ENCODE results near the gene CTAG1A. TPM values are rescaled to one million over a fixed set of nuclear protein-coding genes. Genes with fewer than 3 reads are reported as not detected.
"Not testable (repeated sequence)": the region's sequence is repeated elsewhere in the genome, so short reads cannot be mapped to it uniquely, and the experiment has no call there.

The CTAG1A gene
- total RNA-seq, 4 donors from 2014 or later, result not detected

- DNase-seq; H3K27ac ChIP-seq; H3K4me1 ChIP-seq; H3K9me3 ChIP-seq; H3K4me3 ChIP-seq; H3K36me3 ChIP-seq; H3K27me3 ChIP-seq; intact Hi-C loops (cut with DNase I; ENCODE audit: low total_unique reads): not testable (repeated sequence)
Observed at GRCh38 chrX:154620767-154621414, 36.0 kb downstream of the CTAG1A start.

GRCh38 chrX:154628960-154629359 is 44.0 kb downstream of the CTAG1A start:
- H3K4me1 ChIP-seq; H3K27me3 ChIP-seq; H3K4me3 ChIP-seq; H3K36me3 ChIP-seq; H3K27ac ChIP-seq; intact Hi-C loops (cut with DNase I; ENCODE audit: low total_unique reads); H3K9me3 ChIP-seq; DNase-seq: not testable (repeated sequence)

- intact Hi-C loops (cut with DNase I; ENCODE audit: low total_unique reads); H3K4me3 ChIP-seq; H3K4me1 ChIP-seq; H3K27me3 ChIP-seq; H3K9me3 ChIP-seq; H3K27ac ChIP-seq; H3K36me3 ChIP-seq; DNase-seq: not testable (repeated sequence)
Observed at GRCh38 chrX:154630949-154631348, 46.0 kb downstream of the CTAG1A start.

- H3K4me3 ChIP-seq; H3K4me1 ChIP-seq; H3K27ac ChIP-seq; H3K36me3 ChIP-seq; H3K9me3 ChIP-seq; DNase-seq; intact Hi-C loops (cut with DNase I; ENCODE audit: low total_unique reads); H3K27me3 ChIP-seq: not testable (repeated sequence)
Observed at GRCh38 chrX:154633661-154634060, 48.7 kb downstream of the CTAG1A start.

Small RNA genes lying within 50 kb of the gene (small RNA-seq; reads per million reads assigned to genes)
- gene AC244090.1 (not detected), gene AC244107.2 (not detected)

Other genes with a start within 250 kb of the CTAG1A start
- 1,000 to 10,000 TPM; 1,067 to 4,271 (median 2,911) TPM for gene FLNA, start 210.5 kb upstream of the CTAG1A start, total RNA-seq
- 100 to 1,000 TPM in 1 of 4 donors, 10 to 100 TPM in 3; 13.6 to 118 (median 44.4) TPM for gene EMD, start 205.8 kb upstream of the CTAG1A start, total RNA-seq
- 1,000 to 10,000 TPM; 2,407 to 9,172 (median 4,014) TPM for gene RPL10, start 186.8 kb upstream of the CTAG1A start, total RNA-seq
- 10 to 100 TPM; 10.2 to 31.8 (median 21.2) TPM for gene DNASE1L1, start 175.9 kb upstream of the CTAG1A start, total RNA-seq
- 10 to 100 TPM; 15.3 to 62.3 (median 20.5) TPM for gene TAFAZZIN, start 173.6 kb upstream of the CTAG1A start, total RNA-seq
- gene ATP6AP1, start 156.5 kb upstream of the CTAG1A start, total RNA-seq, result 10 to 100 TPM in 3 of 4 donors, 1 to 10 TPM in 1; 5.1 to 71.3 (median 42.1) TPM
- 100 to 1,000 TPM in 3 of 4 donors, 10 to 100 TPM in 1; 100.0 to 175 (median 135) TPM for gene GDI1, start 148.0 kb upstream of the CTAG1A start, total RNA-seq
- 10 to 100 TPM; 16.4 to 48.8 (median 28.3) TPM for gene FAM50A, start 141.0 kb upstream of the CTAG1A start, total RNA-seq
- gene PLXNA3, start 126.9 kb upstream of the CTAG1A start, total RNA-seq, result 100 to 1,000 TPM in 1 of 4 donors, 10 to 100 TPM in 1, 1 to 10 TPM in 2; 2.1 to 102 (median 8.6) TPM
- gene LAGE3, start 105.9 kb upstream of the CTAG1A start, total RNA-seq, result 10 to 100 TPM in 2 of 4 donors, 1 to 10 TPM in 1, not detected in 1; 4.7 to 19.4 (median 13.1) TPM
- gene UBL4A, start 98.5 kb upstream of the CTAG1A start, total RNA-seq, result 10 to 100 TPM; 14.7 to 36.3 (median 29.5) TPM
- 10 to 100 TPM in 3 of 4 donors, 1 to 10 TPM in 1; 9.1 to 62.8 (median 32.7) TPM for gene SLC10A3, start 94.5 kb upstream of the CTAG1A start, total RNA-seq
- gene FAM3A, start 68.9 kb upstream of the CTAG1A start, total RNA-seq, result 10 to 100 TPM in 2 of 4 donors, 1 to 10 TPM in 2; 5.1 to 55.9 (median 15.4) TPM
- 10 to 100 TPM; 15.5 to 69.6 (median 23.8) TPM for gene G6PD, start 38.3 kb upstream of the CTAG1A start, total RNA-seq
- gene IKBKG, start 37.5 kb upstream of the CTAG1A start, total RNA-seq, result 10 to 100 TPM in 3 of 4 donors, 1 to 10 TPM in 1; 2.6 to 30.0 (median 18.3) TPM
- under 1 TPM in 1 of 4 donors, not detected in 3; 0.46 TPM for gene CTAG1B, start 34.1 kb downstream of the CTAG1A start, total RNA-seq
- gene CTAG2, start 68.4 kb downstream of the CTAG1A start, total RNA-seq, result not detected
- 10 to 100 TPM in 1 of 4 donors, 1 to 10 TPM in 3; 2.9 to 34.1 (median 7.2) TPM for gene GAB3, start 165.9 kb downstream of the CTAG1A start, total RNA-seq
- 10 to 100 TPM in 2 of 4 donors, 1 to 10 TPM in 2; 6.4 to 36.4 (median 19.1) TPM for gene DKC1, start 177.7 kb downstream of the CTAG1A start, total RNA-seq
- gene MPP1, start 220.4 kb downstream of the CTAG1A start, total RNA-seq, result 10 to 100 TPM in 3 of 4 donors, 1 to 10 TPM in 1; 8.5 to 31.0 (median 20.4) TPM
- gene SMIM9, start 249.5 kb downstream of the CTAG1A start, total RNA-seq, result not detected

Data from uterus (tissue), 4 donors.